K562 (cell line): ENCODE results near the gene KCNN3. TPM values are rescaled to one million over a fixed set of nuclear protein-coding genes. Genes with fewer than 3 reads are reported as not detected.

Experiments
- C11orf30 ChIP-seq: fragments of 450-650 bp; IDR thresholded peaks from 2 replicates; pipeline ENCODE4 v1.6.1; 2016; ENCODE audit warnings: low read depth, mild to moderate bottlenecking
- CSDE1 ChIP-seq, 2 experiments: fragments of 450-650 bp; IDR thresholded peaks; 2 replicates each; pipeline ENCODE4 v1.6.1; 2016; ENCODE audit warnings: mild to moderate bottlenecking in 1 of 2
- ELF1 ChIP-seq: fragments of 200-800 bp; sonication (Bioruptor generic); IDR thresholded peaks from 2 replicates; pipeline ENCODE4 v1.6.1; 2016; ENCODE audit warnings: missing genetic modification characterization, missing compliant biosample characterization
- L3MBTL2 ChIP-seq: fragments of 450-650 bp; IDR thresholded peaks from 2 replicates; pipeline ENCODE4 v1.6.1; 2016; ENCODE audit warnings: mild to moderate bottlenecking, moderate library complexity
- MAX ChIP-seq: sonication (generic); formaldehyde crosslinking; IDR thresholded peaks from 2 replicates; pipeline ENCODE4 v1.9.0; 2022; ENCODE audit warnings: mild to moderate bottlenecking, missing genetic modification reagents
- MITF ChIP-seq: IDR thresholded peaks from 2 replicates; pipeline ENCODE4 v1.6.1; 2014; ENCODE audit warnings: antibody characterized with exemption
- NELFE ChIP-seq: IDR thresholded peaks from 2 replicates; pipeline ENCODE4 v1.6.1; 2011; ENCODE audit warnings: mild to moderate bottlenecking; ENCODE audit not compliant: insufficient read depth, insufficient read length
- PML ChIP-seq: IDR thresholded peaks from 2 replicates; pipeline ENCODE4 v1.6.1; 2012; ENCODE audit warnings: low read length, inconsistent platforms
- PRDM10 ChIP-seq: fragments of 450-650 bp; IDR thresholded peaks from 2 replicates; pipeline ENCODE4 v1.6.1; 2018; ENCODE audit not compliant: partially characterized antibody
- RFX5 ChIP-seq: IDR thresholded peaks from 2 replicates; pipeline ENCODE4 v1.6.1; 2011; ENCODE audit warnings: low read depth, mild to moderate bottlenecking, improper control_type of control experiment, low read length
- SAP30 ChIP-seq: fragments of 200-600 bp; sonication (generic); IDR thresholded peaks from 2 replicates; pipeline ENCODE4 v1.6.1; 2012; ENCODE audit warnings: borderline replicate concordance, low read depth, mild to moderate bottlenecking, moderate library complexity, low read length, control low read depth, inconsistent platforms; ENCODE audit not compliant: insufficient read depth, poor library complexity, severe bottlenecking
- STAT5A ChIP-seq: IDR thresholded peaks from 2 replicates; pipeline ENCODE4 v1.6.1; 2012; ENCODE audit warnings: low read length, inconsistent platforms, borderline replicate concordance
- TAF1 ChIP-seq: IDR thresholded peaks from 2 replicates; pipeline ENCODE4 v1.6.1; 2011; ENCODE audit warnings: mild to moderate bottlenecking, low read length, moderate library complexity; ENCODE audit not compliant: insufficient read depth, control insufficient read depth, severe bottlenecking; ENCODE audit errors: extremely low read depth
- TFAP4 ChIP-seq: sonication (generic); formaldehyde crosslinking; IDR thresholded peaks from 2 replicates; pipeline ENCODE4 v1.8.0; 2022; ENCODE audit warnings: missing genetic modification reagents, mild to moderate bottlenecking, moderate library complexity, borderline replicate concordance
- ZBTB43 ChIP-seq: sonication (generic); formaldehyde crosslinking; IDR thresholded peaks from 2 replicates; pipeline ENCODE4 v1.8.0; 2023; ENCODE audit warnings: mild to moderate bottlenecking, missing genetic modification reagents
- ZNF121 ChIP-seq: sonication (generic); formaldehyde crosslinking; conservative IDR thresholded peaks from 2 replicates; pipeline ENCODE4 v1.8.0; 2022; ENCODE audit warnings: missing genetic modification reagents
- ZNF277 ChIP-seq: fragments of 250-450 bp; sonication (Bioruptor Pico); IDR thresholded peaks from 2 replicates; pipeline ENCODE4 v1.8.0; 2022; ENCODE audit warnings: inconsistent platforms, mild to moderate bottlenecking, moderate library complexity, borderline replicate concordance
- ZNF384 ChIP-seq: IDR thresholded peaks from 2 replicates; pipeline ENCODE4 v1.6.1; 2012; ENCODE audit warnings: low read depth, low read length, improper control_type of control experiment
- ZNF584 ChIP-seq: fragments of 200-800 bp; sonication (Bioruptor generic); IDR thresholded peaks from 2 replicates; pipeline ENCODE4 v1.6.1; 2016; ENCODE audit warnings: low read depth, mild to moderate bottlenecking, missing genetic modification characterization, missing compliant biosample characterization
- polyA plus RNA-seq, 8 experiments: library from polyadenylated mRNA; depleted of rRNA in 4 of 8; stranded (reverse) in 5 of 8; unstranded in 3 of 8; fragments of >200 nt; fragmentation: Nextera tagmentation in 2 of 8; fragmentation: Illumina TruSeq in 1 of 8; extraction: Ambion mirVana in 2 of 8; extraction: Trizol in 1 of 8; gene quantifications; 2 replicates each; pipeline versions ENCODE4 v1.2.1 to v1.2.3, GENCODE V29; 2011 to 2014; ENCODE audit warnings: inconsistent platforms in 1 of 8, missing spikeins in 1 of 8
- total RNA-seq, 7 experiments: library from RNA; depleted of rRNA in 6 of 7; stranded (reverse); fragments of >200 nt in 6 of 7; fragmentation: Illumina TruSeq in 2 of 7; extraction: Trizol in 2 of 7; gene quantifications; 2 replicates each; pipeline versions ENCODE4 v1.2.1 to v1.2.3, GENCODE V29; 2011 to 2021; ENCODE audit warnings: low replicate concordance in 1 of 7

KCNN3 gene
- total and polyA plus RNA-seq, 9 of the 15 experiments (the other 6 are each of a cell fraction or from before 2014, with no cell fraction given) = 0.02 to 0.03 TPM; not detected in 7

GRCh38 chr1:154808909-154809262, 61.2 kb downstream of the KCNN3 start (continued):
- TF ChIP-seq STAT5A (no peak), MAX (CRISPR knock-in tag) (peak; percentile 40; the same call in 1 of the 2 replicates), PML (no peak), RFX5 (no peak), CSDE1 (IDR thresholded peaks at IDR 0.05) (no peak), ZNF584 (CRISPR knock-in tag) (no peak), ZNF384 (no peak), ELF1 (tag) (no peak), L3MBTL2 (0 out of 2 replicates have a peak, but pooled peaks have one; percentile 15), TAF1 (no peak), ZNF121 (CRISPR knock-in tag) (no peak), MITF (no peak), ZNF277 (CRISPR knock-in tag) (no peak), PRDM10 (no peak), NELFE (no peak), C11orf30 (no peak), ZBTB43 (CRISPR knock-in tag) (no peak), SAP30 (no peak), TFAP4 (peak; percentile 28; the same call in 1 of the 2 replicates)
